GM19328 (cell line): ENCODE measurements around the gene KCTD17.
"Not testable (repeated sequence)": the region's sequence is repeated elsewhere in the genome, so short reads cannot be mapped to it uniquely, and the experiment has no call there.

Experiments used
- ATAC-seq: cut with Tn5 transposase; IDR thresholded peaks from one replicate; pipeline ENCODE4 v1.9.1; 2021; ENCODE audit warnings: mild to moderate bottlenecking, moderate library complexity; ENCODE audit not compliant: unreplicated experiment

KCTD17 gene

DNA sequence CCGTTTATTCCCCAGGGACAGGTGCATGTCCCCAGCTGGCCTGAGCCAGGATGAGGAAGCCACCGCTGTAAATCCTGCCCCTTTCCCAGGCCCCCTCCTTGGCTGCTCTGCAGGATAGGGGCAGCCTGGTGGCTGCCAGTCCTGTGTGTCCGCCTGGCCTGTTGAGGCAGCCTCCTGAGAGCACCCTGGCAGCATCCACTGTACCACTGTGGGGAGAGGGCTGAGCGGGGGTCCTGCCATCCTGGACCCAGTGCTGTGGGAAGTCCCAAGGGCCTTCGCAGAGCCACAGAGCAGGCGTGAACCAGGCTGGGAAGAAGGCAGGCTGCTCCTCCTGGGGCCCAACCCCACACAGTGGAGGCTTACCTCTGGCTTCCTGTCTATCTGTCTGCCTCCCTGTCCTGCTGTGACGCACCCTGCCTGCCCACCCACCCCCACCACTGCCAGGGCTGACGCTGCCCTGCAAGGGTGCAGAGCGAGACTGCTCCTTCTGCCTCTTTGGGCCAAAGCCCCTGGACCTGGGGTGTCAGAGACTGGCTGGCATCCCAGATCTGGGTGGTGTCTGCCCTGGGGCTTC, 8.4 kb downstream of the KCTD17 start:
- ATAC-seq: no peak

DNA sequence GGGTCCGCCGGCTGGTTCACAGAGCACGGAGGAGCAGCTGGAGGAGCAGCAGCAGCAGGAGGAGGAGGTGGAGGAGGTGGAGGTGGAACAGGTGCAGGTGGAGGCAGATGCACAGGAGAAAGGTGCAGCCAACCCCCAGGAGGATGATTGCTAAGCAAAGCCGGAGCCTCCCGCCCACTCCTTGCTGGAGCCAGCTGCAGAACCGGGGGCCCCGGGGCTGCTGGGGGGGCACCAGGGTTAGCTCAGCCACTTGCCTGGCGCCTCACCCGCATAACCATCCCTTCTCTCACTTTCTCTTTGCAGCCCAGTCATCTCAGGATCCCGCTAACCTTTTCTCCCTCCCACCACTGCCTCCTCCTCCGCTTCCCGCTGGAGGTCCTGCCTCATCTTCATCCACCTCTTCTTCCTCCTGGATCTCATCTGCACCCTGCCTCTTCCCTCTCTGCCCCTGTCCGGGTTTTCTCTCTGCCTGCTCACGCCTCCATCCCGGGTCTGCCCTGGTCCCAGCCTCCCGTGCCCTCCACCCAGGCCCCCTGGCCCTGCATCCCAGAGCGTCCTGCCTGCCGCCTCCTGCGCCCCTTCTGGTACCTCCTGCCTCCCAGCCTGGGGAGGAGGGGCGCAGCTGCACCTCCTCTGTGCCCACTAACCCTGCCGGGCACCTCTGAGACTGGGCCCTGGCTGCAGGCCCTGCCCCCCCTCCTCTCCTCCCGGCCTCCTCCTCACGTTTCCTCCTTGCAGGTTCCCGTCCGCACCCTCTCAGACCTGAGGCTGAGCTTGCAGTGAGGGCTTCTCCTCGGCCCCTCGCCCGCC, 9.5 kb downstream of the KCTD17 start:
- ATAC-seq: no peak

DNA sequence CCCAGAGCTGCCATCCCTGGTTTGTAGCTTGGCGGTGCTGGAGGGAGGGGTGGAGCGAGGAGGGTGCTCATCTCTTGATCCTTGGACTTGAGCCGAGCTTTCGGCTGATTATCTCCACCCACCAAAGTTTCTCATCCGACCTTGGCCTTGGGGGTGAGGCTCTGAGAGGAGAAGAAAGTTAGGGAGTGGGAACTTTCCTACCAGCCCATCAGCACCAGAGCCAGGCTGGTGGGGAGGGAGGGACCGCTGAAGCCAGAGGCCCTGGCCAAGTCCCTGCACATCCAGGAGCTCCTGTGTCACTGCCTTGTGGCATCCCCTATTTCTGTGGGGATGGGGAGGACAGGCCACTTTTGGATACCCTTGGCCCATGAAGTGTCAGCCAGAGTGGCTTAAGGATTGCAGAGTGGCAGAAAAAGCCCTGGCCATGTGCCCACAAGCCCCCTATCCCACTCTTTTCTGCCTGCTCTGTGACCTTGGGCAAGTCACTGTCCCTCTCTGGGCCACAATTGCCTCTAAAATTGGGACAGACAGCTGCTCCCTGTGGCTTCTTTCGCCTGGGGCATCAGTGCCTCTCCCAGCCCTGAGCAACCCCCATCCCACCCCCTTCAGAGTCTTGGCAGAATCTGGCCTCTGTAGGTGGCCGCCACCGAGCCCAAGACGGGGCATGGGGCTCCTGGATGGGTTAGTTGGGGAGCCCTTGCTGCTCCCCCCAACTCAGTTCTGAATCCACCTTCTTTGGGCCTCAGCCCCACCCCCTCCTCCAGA, 10.3 kb downstream of the KCTD17 start:
- ATAC-seq: no peak

DNA sequence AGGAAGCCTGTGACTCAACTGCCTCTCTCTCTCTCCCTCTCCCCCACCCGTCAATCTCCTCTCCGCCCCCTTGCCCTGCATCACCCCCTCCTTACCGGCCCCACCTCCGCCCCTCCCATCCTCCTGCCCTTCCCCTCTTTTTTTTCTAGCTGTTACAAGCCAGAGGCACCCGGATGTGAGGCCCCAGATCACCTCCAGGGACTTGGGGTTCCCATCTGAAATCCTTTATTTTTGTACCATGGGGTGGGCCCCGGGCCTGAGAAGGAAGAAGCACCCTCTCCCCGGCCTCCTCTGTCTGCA, 10.8 kb downstream of the KCTD17 start:
- ATAC-seq: no peak

DNA sequence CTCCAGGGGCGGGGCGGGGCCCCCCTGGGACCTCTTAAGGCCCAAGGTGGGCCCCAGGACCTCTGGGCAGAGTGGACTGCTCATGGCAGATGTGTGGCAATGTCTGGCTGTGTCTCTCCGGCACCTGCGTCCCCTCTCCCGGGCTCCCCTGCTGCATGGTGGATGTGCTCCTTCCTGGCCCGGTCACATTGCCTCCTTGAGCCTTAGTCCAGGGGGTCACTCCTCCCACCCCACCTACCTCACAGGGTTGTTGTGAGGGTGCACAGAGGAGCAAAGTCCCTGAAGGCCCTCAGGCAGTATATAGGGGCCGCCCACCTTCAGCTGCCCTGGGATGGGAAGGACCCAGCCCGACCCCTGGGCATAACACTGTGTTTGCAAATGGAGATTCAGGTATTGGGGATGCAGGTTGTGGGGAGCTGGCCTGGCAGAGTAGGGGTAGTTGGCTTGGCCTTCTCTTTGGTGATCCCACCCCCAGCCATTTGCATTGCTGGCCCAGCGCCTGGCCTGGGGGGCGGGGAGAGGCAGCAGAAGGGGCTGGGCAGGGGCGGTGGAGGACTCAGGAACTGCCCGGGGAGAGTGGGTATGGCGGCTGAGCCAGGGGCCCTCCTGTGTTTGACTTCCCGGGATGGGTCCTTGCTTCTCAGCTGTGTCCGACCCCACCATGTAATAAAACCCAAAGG, 11.3 kb downstream of the KCTD17 start:
- ATAC-seq: no peak

DNA sequence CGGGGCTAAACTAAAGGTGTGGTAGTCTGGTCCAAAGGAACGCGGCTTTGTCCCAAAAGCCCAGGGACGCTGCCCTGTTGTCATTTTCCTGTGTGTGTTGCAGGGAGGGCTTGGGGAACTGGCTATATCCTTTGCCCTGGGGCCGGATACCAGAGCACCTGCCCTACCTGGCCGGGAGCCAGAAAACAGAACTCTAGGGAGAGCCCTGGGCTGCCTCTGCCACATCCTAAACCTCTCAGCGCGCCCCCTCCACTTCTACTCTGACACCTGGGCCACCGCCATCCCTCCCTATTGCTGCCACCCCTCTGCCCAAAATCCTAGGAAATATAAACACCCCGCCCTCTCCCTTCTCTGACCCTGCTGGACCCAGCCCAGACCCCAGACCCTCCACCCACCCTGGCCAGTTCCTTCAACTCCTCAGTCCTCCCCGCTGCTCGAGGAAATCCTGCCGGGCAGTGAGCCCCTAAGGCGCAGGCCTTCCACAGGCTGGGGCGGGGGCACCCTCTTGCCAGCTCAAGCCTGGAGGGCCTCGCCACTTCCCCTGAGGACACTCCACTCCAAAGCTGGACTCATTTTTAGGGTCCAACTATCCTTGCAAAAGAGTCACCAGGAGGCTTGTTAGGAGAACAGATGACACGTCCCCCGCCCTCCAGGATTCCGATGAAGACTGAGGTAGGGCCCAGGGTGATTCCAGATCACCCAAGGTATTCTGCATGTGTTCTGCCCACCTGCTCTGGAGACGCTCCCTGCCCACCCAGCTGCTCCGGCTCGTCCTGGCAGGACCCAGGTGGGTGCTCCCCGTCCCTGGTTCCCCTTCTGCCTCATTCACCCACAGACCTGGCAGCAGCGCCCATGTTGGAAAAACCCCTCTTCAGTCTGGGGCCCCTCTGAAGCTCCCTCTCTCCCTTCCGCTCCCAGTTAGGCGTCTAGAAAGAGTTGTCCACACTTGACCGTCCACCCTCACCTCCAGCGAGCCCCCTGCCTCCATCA, 12.2 kb downstream of the KCTD17 start:
- ATAC-seq: no peak

DNA sequence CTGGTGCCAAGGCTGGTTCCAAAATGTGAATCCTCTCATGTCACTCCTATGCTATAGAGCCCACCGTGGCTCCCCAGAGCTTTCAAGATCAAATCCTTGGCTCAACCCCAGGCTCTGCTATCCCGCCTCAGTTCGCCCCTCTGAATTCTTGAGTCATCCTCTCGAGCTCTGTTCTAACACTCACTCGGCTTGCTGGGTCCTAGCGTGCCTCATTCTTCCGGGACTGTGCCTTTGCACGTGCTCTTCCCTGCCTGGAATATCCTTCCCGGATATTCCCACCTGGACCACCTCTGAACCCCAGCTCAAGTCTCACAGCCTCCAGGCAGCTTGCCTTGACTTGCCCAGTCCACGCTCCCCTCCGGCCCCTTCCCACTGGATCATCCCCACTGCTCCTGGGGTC, 13.0 kb downstream of the KCTD17 start:
- ATAC-seq: no peak

DNA sequence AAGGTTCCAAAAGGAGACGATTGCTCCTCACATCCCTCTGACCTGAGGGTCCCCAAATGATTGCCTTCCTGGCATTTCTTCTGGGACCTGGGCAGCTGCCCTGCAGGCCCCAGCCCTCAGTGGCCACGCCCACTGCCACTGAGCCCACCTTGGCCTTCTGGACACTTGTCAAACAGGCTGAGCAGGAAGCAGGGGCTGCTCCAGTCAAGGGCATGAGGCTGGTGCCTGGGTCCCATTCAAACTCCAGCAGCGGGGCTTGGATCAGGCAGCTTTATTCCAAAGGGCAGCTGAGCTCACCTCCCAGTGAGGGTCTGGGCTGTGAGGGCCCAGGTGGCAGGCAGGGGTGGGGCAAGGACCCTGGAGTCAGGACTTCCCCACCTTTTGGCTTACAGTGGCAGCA, 13.6 kb downstream of the KCTD17 start:
- no peak for ATAC-seq

DNA sequence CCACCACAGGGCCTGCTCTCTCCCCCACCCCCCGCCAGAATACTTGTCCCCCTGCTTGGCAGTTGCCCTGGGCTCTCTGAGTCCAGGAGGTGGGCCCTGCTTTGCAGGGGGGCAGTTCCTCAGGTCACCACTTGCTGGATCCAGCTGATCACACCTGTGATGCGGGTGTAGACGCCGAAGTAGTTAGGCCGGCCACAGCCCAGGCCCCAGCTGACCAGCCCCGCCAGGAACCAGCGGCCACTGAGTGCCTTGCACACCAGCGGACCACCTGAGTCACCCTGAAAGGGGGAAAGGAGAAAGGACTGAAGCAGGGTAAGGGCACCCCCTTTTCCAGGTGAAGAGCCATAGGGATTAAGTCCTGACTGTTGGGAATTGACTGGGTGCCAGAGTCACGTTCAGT, 14.4 kb downstream of the KCTD17 start:
- no peak for ATAC-seq

DNA sequence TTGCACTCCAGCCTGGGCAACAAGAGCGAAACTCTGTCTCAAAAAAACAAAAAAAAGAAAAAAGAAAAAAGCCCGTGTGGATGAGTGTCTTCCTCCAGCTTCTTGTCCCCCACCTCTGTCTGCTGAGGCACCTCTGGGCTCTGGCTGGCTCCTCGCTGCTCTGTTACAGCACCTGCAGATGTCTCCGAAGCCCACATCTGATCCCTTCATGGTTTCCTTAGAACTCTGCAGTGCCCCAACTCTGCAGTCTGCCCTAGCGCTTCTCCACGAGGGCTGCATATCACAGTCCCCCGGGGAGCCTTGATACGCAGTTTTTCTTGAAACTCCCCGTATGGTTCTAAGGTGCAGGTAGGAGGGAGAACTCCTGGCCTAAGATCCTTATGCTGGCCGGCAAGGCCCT, 15.9 kb downstream of the KCTD17 start:
- ATAC-seq: no peak

DNA sequence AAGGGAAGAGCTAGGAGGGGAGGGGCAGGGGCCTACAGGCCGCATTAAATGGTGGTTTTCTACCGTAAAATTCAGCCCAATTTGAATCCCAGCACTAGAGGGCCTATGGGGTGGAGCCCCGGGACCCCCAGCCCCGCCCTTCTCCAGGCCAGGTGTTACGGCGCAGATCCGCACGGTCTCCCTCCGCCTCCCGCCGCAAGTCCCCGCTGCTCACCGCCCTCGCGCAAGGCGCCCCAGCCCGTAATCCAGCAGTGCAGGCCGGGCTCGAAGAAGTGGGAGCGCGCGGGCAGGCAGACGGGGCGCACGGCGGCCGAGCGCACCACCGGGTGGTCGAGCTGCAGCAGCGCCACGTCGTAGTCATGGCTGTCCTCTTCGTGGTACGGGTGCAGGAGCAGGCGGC, 17.3 kb downstream of the KCTD17 start:
- no peak for ATAC-seq

DNA sequence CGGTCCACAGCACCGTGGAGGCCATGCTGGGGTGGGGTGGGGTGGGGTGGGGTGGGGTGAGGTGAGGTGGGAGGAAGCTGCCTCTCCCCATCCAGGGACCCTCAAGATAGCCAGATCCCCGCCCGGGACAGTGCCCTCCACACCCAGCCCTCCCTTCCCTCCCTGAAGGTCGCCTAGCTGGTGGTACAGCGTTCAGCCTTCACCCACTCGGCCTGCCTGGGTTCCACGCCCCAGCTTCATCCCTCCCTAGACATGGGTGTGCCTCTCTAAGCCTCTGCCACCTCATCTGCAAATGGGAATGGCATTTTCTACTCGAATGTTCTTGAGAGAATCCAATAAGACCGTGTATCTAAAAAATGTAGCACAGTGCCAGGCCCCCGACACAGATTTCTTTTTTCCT, 17.8 kb downstream of the KCTD17 start:
- no peak for ATAC-seq

DNA sequence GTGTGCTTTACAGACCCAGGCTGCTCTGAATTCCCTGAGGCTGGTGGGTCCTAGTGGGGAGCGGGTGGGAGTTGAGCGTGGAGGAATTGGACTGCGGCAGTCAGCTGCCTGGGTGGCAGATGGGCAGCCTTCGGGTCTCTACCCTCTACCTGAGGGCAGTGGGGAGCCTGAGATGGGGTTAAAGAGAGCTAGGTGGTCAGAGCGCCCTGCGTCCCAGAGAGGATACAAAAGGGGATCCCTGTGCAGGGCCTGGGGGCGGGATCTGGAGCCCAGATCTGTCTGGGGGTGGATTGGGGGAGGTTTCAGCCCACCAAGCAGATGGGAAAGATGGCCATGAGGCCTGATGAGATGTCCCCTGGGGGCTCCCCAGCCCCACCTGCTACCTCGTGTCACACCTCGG, 18.2 kb downstream of the KCTD17 start:
- no peak for ATAC-seq

DNA sequence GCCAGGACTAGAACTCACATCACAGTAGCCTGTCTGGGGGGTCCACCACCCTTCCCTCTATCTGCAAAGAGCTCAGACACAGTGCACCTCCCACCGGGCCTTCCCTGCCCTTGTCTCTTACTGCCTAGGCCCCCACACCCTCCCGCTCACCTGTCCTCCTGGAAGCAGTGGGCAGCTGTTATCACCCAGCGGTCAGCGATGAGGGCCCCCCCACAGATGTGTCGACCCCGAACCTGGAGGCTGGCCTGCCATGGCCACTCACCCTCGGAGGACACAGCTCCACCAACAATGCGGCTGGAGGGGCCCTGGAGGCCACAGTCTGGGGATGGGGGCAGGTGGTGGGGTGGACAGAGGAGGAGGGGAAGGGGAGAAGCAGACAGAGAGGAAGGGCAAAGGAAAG, 18.8 kb downstream of the KCTD17 start:
- no peak for ATAC-seq

DNA sequence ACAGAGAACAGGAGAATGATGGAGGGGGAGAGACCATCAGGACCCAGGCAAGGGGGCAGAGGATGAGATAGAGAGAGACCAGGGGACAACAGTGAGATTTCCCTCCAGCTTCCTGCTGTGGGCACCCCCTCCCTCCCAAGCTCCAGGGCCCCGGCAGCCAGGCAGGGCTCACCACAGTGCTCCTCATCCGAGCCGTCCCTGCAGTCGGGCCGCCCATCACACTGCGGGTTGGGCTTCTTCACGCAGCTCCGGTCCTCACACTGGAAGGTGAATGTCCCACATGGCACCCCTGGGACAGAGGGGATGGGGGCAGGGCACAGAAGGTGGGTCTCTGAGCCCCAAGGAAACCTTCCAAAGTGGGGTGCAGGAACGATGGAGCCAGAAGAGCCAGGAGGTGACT, 19.2 kb downstream of the KCTD17 start:
- ATAC-seq: no peak

DNA sequence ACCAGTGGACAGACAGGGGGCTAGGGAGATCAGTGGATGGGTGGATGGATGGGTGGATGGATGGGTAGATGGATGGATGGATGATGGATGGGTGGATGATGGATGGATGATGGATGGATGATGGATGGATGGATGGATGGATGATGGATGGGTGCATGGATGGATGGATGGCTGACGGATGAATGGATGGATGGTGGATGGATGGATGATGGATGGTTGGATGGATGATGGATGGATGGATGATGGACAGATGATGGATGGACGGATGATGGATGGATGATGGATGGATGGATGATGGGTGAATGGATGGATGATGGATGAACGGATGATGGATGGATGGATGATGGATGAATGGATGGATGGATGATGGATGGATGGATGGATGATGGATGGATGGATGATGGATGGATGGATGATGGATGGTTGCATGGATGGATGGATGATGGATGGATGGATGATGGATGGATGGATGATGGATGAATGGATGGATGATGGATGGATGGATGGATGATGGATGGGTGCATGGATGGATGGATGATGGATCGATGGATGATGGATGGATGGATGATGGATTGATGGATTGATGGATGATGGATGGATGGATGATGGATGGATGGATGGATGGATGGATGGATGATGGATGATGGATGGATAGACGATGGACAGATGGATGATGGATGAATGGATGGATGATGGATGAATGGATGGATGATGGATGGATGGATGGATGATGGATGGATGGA, 20.5 kb downstream of the KCTD17 start:
- ATAC-seq: not testable (repeated sequence)

DNA sequence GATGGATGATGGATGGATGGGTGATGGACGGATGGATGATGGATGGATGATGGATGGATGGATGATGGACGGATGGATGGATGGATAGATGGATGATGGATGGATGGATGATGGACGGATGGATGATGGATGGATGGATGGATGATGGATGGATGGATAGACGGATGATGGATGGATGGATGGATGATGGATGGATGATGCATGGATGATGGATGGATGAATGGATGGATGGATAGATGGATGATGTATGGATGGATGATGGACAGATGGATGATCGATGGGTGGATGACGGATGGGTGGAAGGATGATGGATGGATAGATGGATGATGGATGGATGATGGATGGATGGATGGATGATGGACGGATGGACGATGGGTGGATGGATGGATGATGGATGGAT, 21.1 kb downstream of the KCTD17 start:
- no peak for ATAC-seq

DNA sequence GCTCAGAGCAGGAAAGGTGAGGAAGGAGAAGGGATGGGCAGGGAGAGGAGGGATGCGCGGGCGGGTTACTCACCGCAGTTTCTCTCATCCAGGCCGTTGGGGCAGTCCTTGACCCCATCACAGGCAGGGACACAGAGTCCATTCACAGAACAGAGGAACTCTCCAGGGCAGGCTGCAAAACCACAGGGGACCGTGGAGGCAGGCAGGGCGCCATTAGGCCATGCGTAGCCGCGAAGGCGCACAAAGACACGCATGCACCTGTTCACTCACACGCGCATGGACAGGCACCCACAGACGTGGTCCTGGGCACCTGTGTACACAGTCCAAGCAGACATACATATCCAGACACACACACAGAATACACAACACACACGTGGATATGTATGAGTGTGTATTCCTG, 23.0 kb downstream of the KCTD17 start:
- ATAC-seq: no peak

DNA sequence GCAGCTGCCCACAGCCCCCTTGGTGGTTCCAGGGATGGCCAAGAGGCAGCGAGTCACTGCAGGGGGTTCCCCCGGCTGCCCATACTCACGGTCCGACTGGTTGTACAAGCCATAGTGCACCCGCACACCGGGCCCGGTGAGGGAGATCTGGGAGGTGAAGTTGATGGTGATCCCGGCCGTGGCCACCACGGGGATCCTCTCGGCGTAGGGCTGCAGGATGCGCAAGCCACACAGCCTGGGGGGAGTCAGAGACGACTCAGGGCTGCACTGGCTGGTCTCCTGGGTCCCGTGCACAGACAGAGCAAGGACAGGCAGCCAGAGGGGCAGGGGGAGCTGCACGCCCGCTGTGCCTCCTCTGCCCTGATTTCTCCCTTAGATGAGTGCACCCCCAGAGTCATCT, 23.5 kb downstream of the KCTD17 start:
- no peak for ATAC-seq
